HL-60 (cell line): ENCODE results near the gene HMCN1.

Experiments
- CTCF ChIP-seq: IDR thresholded peaks from one replicate; pipeline ENCODE4 v1.5.1; 2011; ENCODE audit warnings: low read length, control low read depth, inconsistent platforms; ENCODE audit not compliant: insufficient read depth
- GABPA ChIP-seq: IDR thresholded peaks from 2 replicates; pipeline ENCODE4 v1.6.1; 2012; ENCODE audit warnings: low read depth
- REST ChIP-seq: IDR thresholded peaks from 2 replicates; pipeline ENCODE4 v1.6.1; 2012; ENCODE audit warnings: low read depth; ENCODE audit not compliant: insufficient replicate concordance

GRCh38 chr1:185785586-185785985 lies 51.4 kb downstream of the HMCN1 start:
- TF ChIP-seq GABPA (no peak), CTCF (no peak), REST (no peak)
